Osteocyte (in vitro differentiated cells): ENCODE measurements around the gene NPAS2. TPM values are rescaled to one million over a fixed set of nuclear protein-coding genes. Genes with fewer than 3 reads are reported as not detected.

Source experiments
- DNase-seq: peaks from one replicate; pipeline ENCODE4 v3.0.0; 2021; ENCODE audit warnings: mixed read lengths; ENCODE audit not compliant: unreplicated experiment; ENCODE audit errors: extremely low spot score
- H3K27ac Mint-ChIP-seq: one replicate; pipeline ENCODE4 v1.8.0; 2021; ENCODE audit warnings: mild to moderate bottlenecking, mixed read lengths; ENCODE audit not compliant: unreplicated experiment
- H3K27me3 Mint-ChIP-seq: one replicate; pipeline ENCODE4 v1.8.0; 2021; ENCODE audit warnings: mixed read lengths; ENCODE audit not compliant: unreplicated experiment
- H3K36me3 Mint-ChIP-seq: one replicate; pipeline ENCODE4 v1.8.0; 2021; ENCODE audit warnings: mixed read lengths; ENCODE audit not compliant: unreplicated experiment
- H3K4me1 Mint-ChIP-seq: one replicate; pipeline ENCODE4 v1.8.0; 2021; ENCODE audit warnings: mixed read lengths; ENCODE audit not compliant: unreplicated experiment
- H3K4me3 Mint-ChIP-seq: one replicate; pipeline ENCODE4 v1.8.0; 2021; ENCODE audit warnings: mild to moderate bottlenecking, moderate library complexity, mixed read lengths; ENCODE audit not compliant: unreplicated experiment
- H3K9me3 Mint-ChIP-seq: one replicate; pipeline ENCODE4 v1.8.0; 2021; ENCODE audit warnings: mixed read lengths; ENCODE audit not compliant: unreplicated experiment
- CTCF ChIP-seq: fragments of 200-600 bp; sonication (generic); IDR thresholded peaks from 2 replicates; pipeline ENCODE4 v1.5.0; 2021; ENCODE audit warnings: antibody characterized with exemption, mild to moderate bottlenecking, moderate library complexity
- total RNA-seq: library from RNA; stranded (reverse); gene quantifications from 2 replicates; pipeline ENCODE4 v1.2.1, GENCODE V29; 2021

NPAS2 gene
- total RNA-seq, 1 donor from 2014 or later: 16.6 TPM

DNA sequence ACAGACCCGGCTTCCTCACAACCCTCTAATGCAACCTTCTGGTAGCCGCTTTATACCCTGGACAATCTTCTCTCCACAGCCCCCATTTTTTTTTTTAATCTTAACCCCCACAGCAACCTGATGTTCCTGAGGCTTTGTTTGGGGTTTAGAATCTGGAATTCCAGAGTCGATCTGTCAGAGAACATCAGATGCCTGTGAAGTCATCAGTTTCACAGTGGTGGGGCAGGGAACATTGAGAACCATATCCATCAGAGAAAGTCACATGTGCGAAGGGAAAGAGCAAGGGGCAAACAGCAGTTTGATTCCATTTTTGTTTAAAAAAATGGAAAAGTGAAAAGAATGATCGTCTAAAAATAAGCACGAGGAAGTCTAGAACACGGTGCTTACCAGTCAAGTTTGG is 20.6 kb downstream of the NPAS2 start:
- Mint-ChIP-seq H3K36me3 (peaks cover 5% of the 10 kb centered on the region), H3K9me3 (no peaks in the 10 kb centered on the region), H3K4me1 (peaks cover 3% of the 10 kb centered on the region), H3K4me3 (no peak overlapping the region), H3K27me3 (no peaks in the 10 kb centered on the region), H3K27ac (no peak overlapping the region)
- TF ChIP-seq CTCF: no peak
- no peak for DNase-seq

GRCh38 chr2:100842241-100842922 is 22.4 kb downstream of the NPAS2 start:
- no peak for TF ChIP-seq CTCF
- no peaks in the 10 kb centered on the region for H3K27me3 Mint-ChIP-seq
- peaks cover 3% of the 10 kb centered on the region for H3K4me1 Mint-ChIP-seq
- peaks cover 3% of the 10 kb centered on the region for H3K36me3 Mint-ChIP-seq
- no peak overlapping the region for H3K4me3 Mint-ChIP-seq
- H3K9me3 Mint-ChIP-seq: no peaks in the 10 kb centered on the region
- no peak overlapping the region for H3K27ac Mint-ChIP-seq
- no peak for DNase-seq

GRCh38 chr2:100844514-100844913 is 24.6 kb downstream of the NPAS2 start:
- Mint-ChIP-seq H3K27ac (no peak overlapping the region), H3K9me3 (no peaks in the 10 kb centered on the region), H3K27me3 (no peaks in the 10 kb centered on the region), H3K4me3 (no peak overlapping the region), H3K36me3 (peaks cover 3% of the 10 kb centered on the region), H3K4me1 (peaks cover 3% of the 10 kb centered on the region)
- no peak for DNase-seq
- no peak for TF ChIP-seq CTCF

DNA sequence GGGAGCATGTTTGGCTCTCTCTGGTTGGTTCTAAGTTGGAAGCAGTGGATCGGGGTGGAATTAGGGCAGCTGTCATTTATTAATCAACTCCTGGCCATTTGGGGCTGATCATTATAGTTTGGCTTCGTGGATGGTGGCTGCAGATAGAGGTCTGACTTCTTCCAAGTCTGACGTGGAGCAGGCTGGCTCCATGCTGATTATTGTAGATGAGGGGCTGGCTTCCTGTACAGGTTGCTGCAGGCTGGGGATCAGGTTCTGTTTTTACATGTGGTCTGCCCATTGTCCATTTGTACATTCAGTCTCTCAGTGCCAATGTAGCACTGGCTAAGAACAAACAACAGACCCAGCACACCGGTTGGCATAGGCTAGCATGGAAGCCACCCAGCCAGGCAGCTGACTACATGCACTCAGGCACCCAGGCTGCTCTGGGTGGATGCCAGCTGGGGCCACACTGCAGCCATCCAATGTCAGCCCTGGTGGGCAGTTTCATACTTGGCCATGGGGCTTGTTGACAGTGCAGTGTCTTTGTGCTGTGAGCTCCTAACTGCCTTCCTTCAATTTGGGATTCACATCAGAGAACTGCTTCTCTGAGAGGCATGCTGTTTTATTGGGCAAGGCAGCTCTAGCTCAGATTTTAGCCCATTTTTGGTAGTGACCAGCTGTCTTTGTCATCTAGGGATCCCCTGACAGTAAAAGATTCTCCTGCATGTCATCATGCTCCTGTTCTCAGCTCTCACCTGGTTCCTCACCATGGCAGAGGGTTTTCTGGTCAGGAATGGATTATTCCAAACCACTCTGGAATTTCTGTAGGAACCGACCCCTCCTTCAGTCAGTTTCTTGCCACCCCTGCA is 25.4 kb downstream of the NPAS2 start:
- TF ChIP-seq CTCF: no peak
- H3K4me1 Mint-ChIP-seq: peaks cover 5% of the 10 kb centered on the region

GRCh38 chr2:100846716-100847115 is 26.8 kb downstream of the NPAS2 start:
- no peak for TF ChIP-seq CTCF
- peaks cover 3% of the 10 kb centered on the region for H3K36me3 Mint-ChIP-seq

More for the DNA sequence above, 25.4 kb downstream of the NPAS2 start:
- DNase-seq: no peak
- H3K27me3 Mint-ChIP-seq: no peaks in the 10 kb centered on the region
- H3K4me3 Mint-ChIP-seq: no peak overlapping the region
- peaks cover 3% of the 10 kb centered on the region for H3K36me3 Mint-ChIP-seq
- no peak overlapping the region for H3K27ac Mint-ChIP-seq
- H3K9me3 Mint-ChIP-seq: no peaks in the 10 kb centered on the region

More at GRCh38 chr2:100846716-100847115, 26.8 kb downstream of the NPAS2 start:
- Mint-ChIP-seq H3K4me1 (peaks cover 5% of the 10 kb centered on the region), H3K27me3 (no peaks in the 10 kb centered on the region), H3K4me3 (no peak overlapping the region), H3K27ac (no peak overlapping the region), H3K9me3 (no peaks in the 10 kb centered on the region)
- DNase-seq: no peak
